H9 (cell line): ENCODE results near the gene BRMS1. TPM values are rescaled to one million over a fixed set of nuclear protein-coding genes. Genes with fewer than 3 reads are reported as not detected.

Source experiments
- DNase-seq: peaks from one replicate; pipeline ENCODE4 v3.0.0-alpha.2; 2017
- H2AFZ ChIP-seq: one replicate; pipeline ENCODE4 v1.6.1; 2013; ENCODE audit warnings: mild to moderate bottlenecking, low read length, control low read depth, moderate library complexity
- H2AK5ac ChIP-seq: 2 replicates; pipeline ENCODE4 v1.6.1; 2013; ENCODE audit warnings: low read length, control low read depth, mixed read lengths; ENCODE audit not compliant: insufficient read length
- H2BK120ac ChIP-seq: one replicate; pipeline ENCODE4 v1.6.1; 2013; ENCODE audit warnings: low read depth, mild to moderate bottlenecking, low read length, control low read depth, inconsistent platforms; ENCODE audit not compliant: poor library complexity, severe bottlenecking
- H2BK12ac ChIP-seq: 2 replicates; pipeline ENCODE4 v1.6.1; 2013; ENCODE audit warnings: low read length, control low read depth, mixed read lengths, low read depth; ENCODE audit not compliant: insufficient read length
- H2BK15ac ChIP-seq: 2 replicates; pipeline ENCODE4 v1.6.1; 2013; ENCODE audit warnings: low read depth, low read length, control low read depth
- H2BK20ac ChIP-seq: one replicate; pipeline ENCODE4 v1.6.1; 2013; ENCODE audit warnings: low read depth, mild to moderate bottlenecking, low read length, control low read depth, inconsistent platforms; ENCODE audit not compliant: poor library complexity, severe bottlenecking
- H2BK5ac ChIP-seq: 2 replicates; pipeline ENCODE4 v1.6.1; 2013; ENCODE audit warnings: low read length, control low read depth, mixed read lengths; ENCODE audit not compliant: insufficient read length
- H3K14ac ChIP-seq: 2 replicates; pipeline ENCODE4 v1.6.1; 2013; ENCODE audit warnings: low read length, control low read depth; ENCODE audit not compliant: insufficient read depth
- H3K18ac ChIP-seq: 2 replicates; pipeline ENCODE4 v1.6.1; 2013; ENCODE audit warnings: low read depth, mild to moderate bottlenecking, mixed read lengths, low read length, control low read depth; ENCODE audit not compliant: insufficient read length
- H3K23ac ChIP-seq: 2 replicates; pipeline ENCODE4 v1.6.1; 2013; ENCODE audit warnings: low read length, control low read depth, mixed read lengths, low read depth; ENCODE audit not compliant: insufficient read length
- H3K23me2 ChIP-seq: 2 replicates; pipeline ENCODE4 v1.6.1; 2013; ENCODE audit warnings: low read depth, mild to moderate bottlenecking, mixed read lengths, low read length, control low read depth; ENCODE audit not compliant: insufficient read length, poor library complexity, severe bottlenecking
- H3K27ac ChIP-seq: 2 replicates; pipeline ENCODE4 v1.5.1; 2013; ENCODE audit warnings: low read length, control low read depth, mixed read lengths, low read depth; ENCODE audit not compliant: insufficient read length
- H3K27me3 ChIP-seq: 2 replicates; pipeline ENCODE4 v1.6.1; 2013; ENCODE audit warnings: low read length, control low read depth, inconsistent platforms; ENCODE audit not compliant: insufficient read depth
- H3K4ac ChIP-seq: 2 replicates; pipeline ENCODE4 v1.6.1; 2013; ENCODE audit warnings: low read depth, mild to moderate bottlenecking, control low read depth, inconsistent platforms, low read length, moderate library complexity
- H3K4me1 ChIP-seq: 2 replicates; pipeline ENCODE4 v1.6.1; 2013; ENCODE audit warnings: low read length, control low read depth, inconsistent platforms; ENCODE audit not compliant: insufficient read depth
- H3K4me2 ChIP-seq: 2 replicates; pipeline ENCODE4 v1.6.1; 2013; ENCODE audit warnings: low read length, control low read depth, mixed read lengths; ENCODE audit not compliant: insufficient read length, insufficient read depth
- H3K56ac ChIP-seq: 2 replicates; pipeline ENCODE4 v1.6.1; 2013; ENCODE audit warnings: low read depth, mild to moderate bottlenecking, mixed read lengths, low read length, control low read depth; ENCODE audit not compliant: insufficient read length
- H3K79me1 ChIP-seq: 2 replicates; pipeline ENCODE4 v1.6.1; 2013; ENCODE audit warnings: low read depth, mild to moderate bottlenecking, moderate library complexity, low read length, control low read depth, inconsistent platforms; ENCODE audit not compliant: insufficient read depth, poor library complexity, severe bottlenecking
- H3K79me2 ChIP-seq: 2 replicates; pipeline ENCODE4 v1.6.1; 2013; ENCODE audit warnings: low read length, control low read depth, inconsistent platforms; ENCODE audit not compliant: insufficient read depth
- H3K9ac ChIP-seq: 2 replicates; pipeline ENCODE4 v1.6.1; 2013; ENCODE audit warnings: low read length, control low read depth, mixed read lengths; ENCODE audit not compliant: insufficient read length; ENCODE audit errors: extremely low read depth
- H3K9me3 ChIP-seq: one replicate; pipeline ENCODE4 v1.6.1; 2013; ENCODE audit warnings: low read depth, low read length, inconsistent platforms; ENCODE audit not compliant: control insufficient read depth
- H3T11ph ChIP-seq: one replicate; pipeline ENCODE4 v1.6.1; 2013; ENCODE audit warnings: mild to moderate bottlenecking, low read length, control low read depth, inconsistent platforms
- H4K20me1 ChIP-seq: one replicate; pipeline ENCODE4 v1.6.1; 2013; ENCODE audit not compliant: control insufficient read depth, insufficient read length, insufficient read depth
- H4K5ac ChIP-seq: 2 replicates; pipeline ENCODE4 v1.6.1; 2013; ENCODE audit warnings: low read depth, mild to moderate bottlenecking, mixed read lengths, low read length, control low read depth; ENCODE audit not compliant: insufficient read length
- H4K8ac ChIP-seq: replicated peaks from 2 replicates; pipeline ENCODE4 v1.6.1; 2013; ENCODE audit warnings: low read length, control low read depth, mixed read lengths, low read depth; ENCODE audit not compliant: insufficient read length
- H4K91ac ChIP-seq: 2 replicates; pipeline ENCODE4 v1.6.1; 2013; ENCODE audit warnings: low read depth, mild to moderate bottlenecking, moderate library complexity, mixed read lengths, low read length, control low read depth; ENCODE audit not compliant: insufficient read length
- H3K27ac Mint-ChIP-seq, 3 experiments: 2 replicates in 2 of 3; 3 replicates in 1 of 3; pipeline ENCODE4 v1.8.0; 2020 to 2021; ENCODE audit warnings: mixed read lengths in 3 of 3, mild to moderate bottlenecking in 1 of 3, moderate library complexity in 1 of 3
- H3K27me3 Mint-ChIP-seq: 2 replicates; pipeline ENCODE4 v1.8.0; 2021; ENCODE audit warnings: low read depth, mild to moderate bottlenecking, moderate library complexity, mixed read lengths
- H3K36me3 Mint-ChIP-seq, 3 experiments: 2 replicates in 2 of 3; 3 replicates in 1 of 3; pipeline ENCODE4 v1.8.0; 2020 to 2021; ENCODE audit warnings: low read depth in 3 of 3, mixed read lengths in 3 of 3; ENCODE audit not compliant: insufficient read depth in 1 of 3
- H3K4me1 Mint-ChIP-seq, 2 experiments: 2 replicates each; pipeline ENCODE4 v1.8.0; 2020; ENCODE audit warnings: mixed read lengths in 2 of 2
- H3K4me3 Mint-ChIP-seq, 2 experiments: 2 replicates in 1 of 2; 3 replicates in 1 of 2; pipeline ENCODE4 v1.8.0; 2020 to 2021; ENCODE audit warnings: mild to moderate bottlenecking in 2 of 2, mixed read lengths in 2 of 2, moderate library complexity in 1 of 2
- H3K9me3 Mint-ChIP-seq, 2 experiments: 2 replicates in 1 of 2; 3 replicates in 1 of 2; pipeline ENCODE4 v1.8.0; 2020; ENCODE audit warnings: mild to moderate bottlenecking in 2 of 2, mixed read lengths in 2 of 2, moderate library complexity in 1 of 2
- WGBS: extraction: QIAGEN DNeasy Blood & Tissue Kit; methylation state at CpG from one replicate; pipeline ENCODE4 v1.1.7; 2013; ENCODE audit warnings: missing lambda C conversion rate, low lambda C conversion rate, mixed read lengths; ENCODE audit not compliant: insufficient read length; ENCODE audit errors: extremely low coverage; 5-methylcytosine and 5-hydroxymethylcytosine counted together
- total RNA-seq: library from RNA; stranded (reverse); gene quantifications from 2 replicates; pipeline ENCODE4 v1.2.1, GENCODE V29; 2021
- TF ChIP-seq, protein P1 (sequence below): fragments of 200-600 bp; sonication (generic); conservative IDR thresholded peaks from 3 replicates; pipeline ENCODE4 v1.8.0; 2021; ENCODE audit warnings: antibody characterized with exemption, mild to moderate bottlenecking

Gene BRMS1
- total RNA-seq, 1 experiment from 2014 or later = 50.1 TPM

DNA sequence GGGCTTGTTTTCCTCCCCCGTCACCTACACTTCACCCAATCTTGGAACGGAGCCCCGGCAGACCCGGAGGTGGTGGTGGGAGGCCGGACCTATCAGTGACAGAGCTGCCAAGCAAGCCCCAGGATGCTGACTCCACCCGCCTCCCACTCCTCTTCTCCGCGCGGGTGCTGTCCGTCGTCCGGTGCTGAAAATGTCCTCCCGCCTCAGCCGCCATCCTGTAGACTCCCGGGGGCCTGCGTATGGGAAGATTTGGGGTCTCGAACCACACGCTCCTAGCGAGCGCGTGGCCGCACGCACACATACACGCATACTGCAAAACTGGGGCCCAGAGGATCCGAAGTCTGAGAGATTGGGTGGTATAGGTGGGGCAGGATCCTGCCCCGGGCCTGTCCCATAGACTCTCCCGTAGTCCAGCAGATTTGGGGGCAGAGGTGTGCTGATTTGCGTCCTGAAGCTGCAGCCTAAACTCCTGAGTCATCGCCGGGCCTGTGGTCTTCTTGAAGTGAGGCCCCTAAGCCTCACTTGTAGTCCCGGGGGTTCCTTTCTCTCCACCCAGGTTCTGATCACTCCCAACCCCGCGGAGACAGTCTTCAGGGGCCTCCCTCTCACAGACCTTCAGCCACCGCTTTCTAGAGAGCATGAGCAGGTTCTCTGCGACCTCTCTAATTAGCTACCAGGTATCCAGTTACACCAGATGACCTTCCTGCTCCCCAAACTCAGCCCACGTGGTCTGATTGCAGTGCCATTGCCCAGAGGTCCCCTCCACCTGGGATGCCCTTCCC lies 55.2 kb downstream of the BRMS1 start:
- Histone ChIP-seq H2AK5ac (no peak overlapping the region), H3K4me1 (peaks cover 6% of the 10 kb centered on the region), H3K14ac (no peak overlapping the region), H3K27ac (no peak overlapping the region), H3K4me2 (peak overlapping the region; percentile 62), H4K8ac (no peak overlapping the region), H4K20me1 (no peaks in the 10 kb centered on the region), H3K79me1 (no peaks in the 10 kb centered on the region), H3K4ac (no peak overlapping the region), H4K5ac (no peak overlapping the region), H4K91ac (no peak overlapping the region), H2BK12ac (no peak overlapping the region), H3K9ac (no peak overlapping the region), H2BK15ac (no peak overlapping the region), H2BK20ac (no peak overlapping the region), H3K23me2 (peaks cover 13% of the 10 kb centered on the region), H3K27me3 (peaks cover 8% of the 10 kb centered on the region; the same call in 1 of the 2 replicates), H2AFZ (no peak overlapping the region), H2BK120ac (no peak overlapping the region), H3T11ph (no peak overlapping the region), H3K9me3 (no peaks in the 10 kb centered on the region), H3K56ac (no peak overlapping the region), H3K18ac (no peak overlapping the region), H2BK5ac (no peak overlapping the region), H3K23ac (no peak overlapping the region), H3K79me2 (peaks cover 1% of the 10 kb centered on the region; the same call in 1 of the 2 replicates)
- TF ChIP-seq, protein P1, sequence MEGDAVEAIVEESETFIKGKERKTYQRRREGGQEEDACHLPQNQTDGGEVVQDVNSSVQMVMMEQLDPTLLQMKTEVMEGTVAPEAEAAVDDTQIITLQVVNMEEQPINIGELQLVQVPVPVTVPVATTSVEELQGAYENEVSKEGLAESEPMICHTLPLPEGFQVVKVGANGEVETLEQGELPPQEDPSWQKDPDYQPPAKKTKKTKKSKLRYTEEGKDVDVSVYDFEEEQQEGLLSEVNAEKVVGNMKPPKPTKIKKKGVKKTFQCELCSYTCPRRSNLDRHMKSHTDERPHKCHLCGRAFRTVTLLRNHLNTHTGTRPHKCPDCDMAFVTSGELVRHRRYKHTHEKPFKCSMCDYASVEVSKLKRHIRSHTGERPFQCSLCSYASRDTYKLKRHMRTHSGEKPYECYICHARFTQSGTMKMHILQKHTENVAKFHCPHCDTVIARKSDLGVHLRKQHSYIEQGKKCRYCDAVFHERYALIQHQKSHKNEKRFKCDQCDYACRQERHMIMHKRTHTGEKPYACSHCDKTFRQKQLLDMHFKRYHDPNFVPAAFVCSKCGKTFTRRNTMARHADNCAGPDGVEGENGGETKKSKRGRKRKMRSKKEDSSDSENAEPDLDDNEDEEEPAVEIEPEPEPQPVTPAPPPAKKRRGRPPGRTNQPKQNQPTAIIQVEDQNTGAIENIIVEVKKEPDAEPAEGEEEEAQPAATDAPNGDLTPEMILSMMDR = no peak
- H3K36me3 Mint-ChIP-seq = peaks cover under 1 to 3% (median 2%) of the 10 kb centered on the region in 3 experiments; a peak in 6 of 7 replicates
- H3K27me3 Mint-ChIP-seq = peaks cover 37% of the 10 kb centered on the region
- WGBS = no CpG with 5 or more reads among the region's 36 CpGs
- H3K9me3 Mint-ChIP-seq = no peaks in the 10 kb centered on the region; a peak in 1 of 5 replicates
- peaks cover 18 to 23% of the 10 kb centered on the region in 2 experiments for H3K4me1 Mint-ChIP-seq
- H3K27ac Mint-ChIP-seq = peak overlapping the region; percentile 93 to 96 (median 95)
- peak overlapping the region; percentile 86 to 91 for H3K4me3 Mint-ChIP-seq
- peak; percentile 93 for DNase-seq
